GM12874 (cell line): ENCODE measurements around the gene MOCS1.

ENCODE experiments used
- CTCF ChIP-seq: IDR thresholded peaks from 2 replicates; pipeline ENCODE4 v1.5.1; 2011; ENCODE audit warnings: low read depth, mild to moderate bottlenecking, control low read depth, low read length, moderate library complexity; ENCODE audit not compliant: insufficient read depth

Gene MOCS1

DNA sequence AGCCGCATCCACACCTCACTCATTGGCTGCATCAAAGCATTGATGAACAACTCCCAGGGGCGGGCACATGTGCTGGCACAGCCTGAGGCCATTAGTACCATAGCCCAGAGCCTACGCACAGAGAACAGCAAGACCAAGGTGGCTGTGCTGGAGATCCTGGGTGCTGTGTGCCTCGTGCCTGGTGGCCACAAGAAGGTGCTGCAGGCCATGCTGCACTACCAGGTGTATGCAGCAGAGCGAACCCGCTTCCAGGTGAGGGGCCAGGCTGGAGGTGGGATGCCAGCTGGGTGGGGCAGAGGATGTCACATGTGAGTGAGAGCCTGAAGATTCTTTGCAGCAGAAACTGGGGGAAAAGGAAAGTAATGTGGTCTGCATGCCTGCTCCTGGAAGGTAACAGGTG is 66.7 kb downstream of the MOCS1 start:
- TF ChIP-seq CTCF: peak; percentile 16; the same call in 1 of the 2 replicates

DNA sequence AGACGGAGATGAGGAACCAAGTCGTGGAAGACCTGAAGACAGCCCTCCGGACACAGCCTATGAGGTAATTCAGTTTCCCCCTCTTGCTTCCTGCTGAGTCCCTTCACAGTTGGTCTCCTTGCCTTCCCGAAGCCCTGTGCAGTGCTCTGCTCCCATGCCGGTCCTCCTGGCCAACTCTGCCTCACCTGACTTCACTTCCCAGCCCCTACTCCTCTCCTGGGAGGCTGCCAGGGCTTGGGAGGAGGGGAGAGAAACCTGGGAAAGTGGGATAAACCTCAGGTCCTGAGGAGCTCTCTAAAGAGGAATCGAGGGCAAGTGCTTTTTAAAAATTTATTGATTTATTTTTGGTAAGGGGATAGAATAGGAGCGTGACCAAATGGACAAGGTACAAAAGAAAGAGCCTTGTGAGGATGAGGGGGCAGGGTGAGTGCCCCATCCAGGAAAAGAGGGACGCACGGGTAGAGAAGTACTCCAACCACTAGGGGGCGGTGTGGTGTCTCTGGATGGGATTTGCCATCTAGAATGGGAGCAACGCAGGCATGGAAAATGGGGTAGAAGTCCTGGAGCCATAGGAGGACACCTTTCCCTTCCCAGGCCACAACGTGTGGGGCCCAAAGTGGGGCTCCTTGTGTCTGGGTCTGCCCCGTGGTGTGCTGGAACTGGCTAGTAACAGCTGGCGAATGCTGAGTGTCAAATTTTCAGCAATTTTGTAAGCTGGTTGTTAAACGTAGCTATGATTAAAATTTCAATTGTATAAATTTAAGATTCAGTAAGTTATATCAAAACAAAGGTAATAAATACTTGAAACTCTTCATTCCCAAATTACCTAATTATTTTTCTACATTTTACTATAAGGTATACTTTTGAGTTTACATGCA is 69.0 kb downstream of the MOCS1 start:
- peak; percentile 88 for TF ChIP-seq CTCF

GRCh38 chr6:39861663-39862062 is 72.6 kb downstream of the MOCS1 start:
- no peak for TF ChIP-seq CTCF

- no peak for TF ChIP-seq CTCF
Measured at GRCh38 chr6:39859025-39859424, 75.2 kb downstream of the MOCS1 start.

- TF ChIP-seq CTCF: no peak
Measured at GRCh38 chr6:39855356-39855995, 78.8 kb downstream of the MOCS1 start.
